Choroid plexus epithelial cell (primary cell): ENCODE data around the gene RPL26.

Experiments used
- DNase-seq: peaks from one replicate; pipeline ENCODE4 v3.0.0-alpha.2; 2010; ENCODE audit warnings: low read depth
- H3K4me3 ChIP-seq: 2 replicates; pipeline ENCODE4 v1.5.1; 2011; ENCODE audit warnings: low read depth, mild to moderate bottlenecking, control low read depth, low read length, moderate library complexity
- CTCF ChIP-seq: conservative IDR thresholded peaks from 2 replicates; pipeline ENCODE4 v1.5.1; 2011; ENCODE audit warnings: low read depth, mild to moderate bottlenecking, control low read depth, inconsistent platforms, low read length, moderate library complexity

RPL26 gene

GRCh38 chr17:8419305-8419704 lies 36.3 kb upstream of the RPL26 start:
- DNase-seq, result no peak
- TF ChIP-seq CTCF, result no peak
- H3K4me3 ChIP-seq, result no peak overlapping the region

GRCh38 chr17:8418471-8418870 lies 35.5 kb upstream of the RPL26 start:
- no peak for TF ChIP-seq CTCF
- no peak for DNase-seq
- H3K4me3 ChIP-seq, result no peak overlapping the region

- no peak for TF ChIP-seq CTCF
- no peak overlapping the region for H3K4me3 ChIP-seq
- no peak for DNase-seq
Measured at GRCh38 chr17:8417806-8418205, 34.8 kb upstream of the RPL26 start.

- H3K4me3 ChIP-seq, result no peak overlapping the region
- TF ChIP-seq CTCF, result no peak
- DNase-seq, result no peak
Measured at GRCh38 chr17:8413938-8414337, 30.9 kb upstream of the RPL26 start.

GRCh38 chr17:8413328-8413727 lies 30.3 kb upstream of the RPL26 start:
- TF ChIP-seq CTCF, result no peak
- DNase-seq, result no peak
- H3K4me3 ChIP-seq, result no peak overlapping the region

- TF ChIP-seq CTCF, result no peak
- no peak for DNase-seq
- no peak overlapping the region for H3K4me3 ChIP-seq
Measured at GRCh38 chr17:8412089-8412488, 29.1 kb upstream of the RPL26 start.

GRCh38 chr17:8410883-8411238 lies 27.9 kb upstream of the RPL26 start:
- H3K4me3 ChIP-seq, result no peak overlapping the region
- no peak for TF ChIP-seq CTCF
- no peak for DNase-seq
